ENCODE data around the gene SELENOS.

Gene SELENOS

DNA sequence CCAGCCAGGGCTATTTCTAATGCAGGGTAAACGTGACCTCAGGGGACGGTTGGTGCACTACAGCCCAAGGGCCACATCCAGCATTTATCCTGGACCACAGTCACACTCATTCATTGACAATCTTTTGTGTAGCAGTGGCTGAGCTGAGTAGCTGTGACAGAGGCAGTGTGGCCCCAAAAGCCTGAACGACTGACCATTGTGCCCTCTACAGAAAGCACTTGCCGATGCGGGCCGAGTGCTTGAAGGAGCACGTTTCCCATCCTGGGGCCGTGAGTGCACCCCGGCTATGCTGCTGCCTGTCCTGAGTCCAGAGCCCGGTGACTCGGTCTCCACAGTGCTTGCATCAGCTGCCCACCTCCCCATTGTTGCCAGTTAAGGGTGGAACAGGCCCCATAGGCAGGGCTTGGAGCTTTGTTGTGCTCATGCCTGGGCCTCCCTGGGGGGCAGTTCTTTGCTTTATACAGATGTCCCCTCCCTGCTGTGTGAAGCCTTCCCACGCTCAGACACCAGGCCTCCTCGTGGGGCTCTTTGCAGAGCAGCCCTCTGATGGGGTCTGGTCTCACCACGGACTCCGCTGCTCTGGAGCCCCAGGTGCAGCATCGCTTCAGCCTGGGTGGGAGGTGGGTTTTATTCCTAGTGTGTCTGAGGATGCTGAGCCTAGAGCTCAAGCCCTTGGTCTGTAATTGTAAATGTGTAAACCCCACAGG lies 30.8 kb upstream of the SELENOS start:
- TF ChIP-seq, protein P1, sequence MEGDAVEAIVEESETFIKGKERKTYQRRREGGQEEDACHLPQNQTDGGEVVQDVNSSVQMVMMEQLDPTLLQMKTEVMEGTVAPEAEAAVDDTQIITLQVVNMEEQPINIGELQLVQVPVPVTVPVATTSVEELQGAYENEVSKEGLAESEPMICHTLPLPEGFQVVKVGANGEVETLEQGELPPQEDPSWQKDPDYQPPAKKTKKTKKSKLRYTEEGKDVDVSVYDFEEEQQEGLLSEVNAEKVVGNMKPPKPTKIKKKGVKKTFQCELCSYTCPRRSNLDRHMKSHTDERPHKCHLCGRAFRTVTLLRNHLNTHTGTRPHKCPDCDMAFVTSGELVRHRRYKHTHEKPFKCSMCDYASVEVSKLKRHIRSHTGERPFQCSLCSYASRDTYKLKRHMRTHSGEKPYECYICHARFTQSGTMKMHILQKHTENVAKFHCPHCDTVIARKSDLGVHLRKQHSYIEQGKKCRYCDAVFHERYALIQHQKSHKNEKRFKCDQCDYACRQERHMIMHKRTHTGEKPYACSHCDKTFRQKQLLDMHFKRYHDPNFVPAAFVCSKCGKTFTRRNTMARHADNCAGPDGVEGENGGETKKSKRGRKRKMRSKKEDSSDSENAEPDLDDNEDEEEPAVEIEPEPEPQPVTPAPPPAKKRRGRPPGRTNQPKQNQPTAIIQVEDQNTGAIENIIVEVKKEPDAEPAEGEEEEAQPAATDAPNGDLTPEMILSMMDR (IDR thresholded peaks at IDR 0.05): no peak
- no peaks in the 10 kb centered on the region for H3K9me3 ChIP-seq
- H3K27me3 ChIP-seq: peaks cover 0 to 23% of the 10 kb centered on the region in 2 donors
- DNase-seq: no peak
- no peak overlapping the region for H3K27ac ChIP-seq
- H3K4me1 ChIP-seq: no peaks in the 10 kb centered on the region
- intact Hi-C loops (cut with DNase I; ENCODE audit: low total_unique reads): no loop called here
- H3K36me3 ChIP-seq: no peaks in the 10 kb centered on the region
- H3K4me3 ChIP-seq: no peak overlapping the region

DNA sequence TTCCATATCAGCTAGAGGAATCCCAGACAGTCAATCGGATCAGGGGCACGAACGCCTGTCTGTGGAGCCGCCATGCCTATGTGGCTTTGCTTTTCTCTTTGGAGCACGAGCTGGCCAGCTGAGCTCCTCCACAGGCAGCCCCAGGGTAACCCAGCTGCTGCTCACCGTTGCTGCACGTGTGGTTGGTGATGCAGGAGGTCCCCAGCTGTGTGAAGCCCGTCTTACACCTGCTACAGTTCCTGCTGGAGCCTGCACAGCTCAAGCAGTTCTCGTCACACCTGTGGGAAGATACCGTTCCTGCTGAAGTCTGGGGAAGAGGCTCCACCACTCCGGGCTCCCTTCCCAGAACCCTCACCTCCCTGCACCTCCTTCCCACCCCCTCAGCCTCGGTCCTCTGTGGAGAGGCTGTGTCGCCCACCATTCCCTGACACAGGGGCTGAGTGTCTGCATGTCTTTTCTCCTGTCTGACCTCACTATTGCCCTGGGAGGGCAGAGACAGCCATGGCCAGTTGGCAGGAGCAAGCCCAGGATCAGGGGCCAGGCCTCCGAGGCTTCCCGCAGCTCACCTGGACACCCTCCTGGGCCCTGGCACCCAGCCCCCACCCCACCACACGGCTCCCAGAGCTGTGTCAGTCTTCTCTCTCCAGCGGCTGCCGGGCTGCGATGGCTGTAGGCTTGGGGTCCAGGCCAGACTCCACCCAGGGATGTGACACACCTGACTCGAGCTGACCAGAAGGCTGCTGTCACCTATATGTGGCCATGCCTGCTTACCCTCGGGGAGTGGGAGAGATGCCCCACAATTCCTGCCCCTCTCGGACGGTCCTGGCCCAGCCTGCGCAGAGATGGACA lies 30.0 kb upstream of the SELENOS start:
- Histone ChIP-seq H3K4me3 (no peak overlapping the region), H3K4me1 (no peaks in the 10 kb centered on the region), H3K27me3 (peaks cover 0 to 23% of the 10 kb centered on the region in 2 donors), H3K27ac (no peak overlapping the region), H3K36me3 (no peaks in the 10 kb centered on the region), H3K9me3 (no peaks in the 10 kb centered on the region)
- TF ChIP-seq, protein P1 (IDR thresholded peaks at IDR 0.05): no peak
- intact Hi-C loops (cut with DNase I; ENCODE audit: low total_unique reads): no loop called here
- no peak for DNase-seq

DNA sequence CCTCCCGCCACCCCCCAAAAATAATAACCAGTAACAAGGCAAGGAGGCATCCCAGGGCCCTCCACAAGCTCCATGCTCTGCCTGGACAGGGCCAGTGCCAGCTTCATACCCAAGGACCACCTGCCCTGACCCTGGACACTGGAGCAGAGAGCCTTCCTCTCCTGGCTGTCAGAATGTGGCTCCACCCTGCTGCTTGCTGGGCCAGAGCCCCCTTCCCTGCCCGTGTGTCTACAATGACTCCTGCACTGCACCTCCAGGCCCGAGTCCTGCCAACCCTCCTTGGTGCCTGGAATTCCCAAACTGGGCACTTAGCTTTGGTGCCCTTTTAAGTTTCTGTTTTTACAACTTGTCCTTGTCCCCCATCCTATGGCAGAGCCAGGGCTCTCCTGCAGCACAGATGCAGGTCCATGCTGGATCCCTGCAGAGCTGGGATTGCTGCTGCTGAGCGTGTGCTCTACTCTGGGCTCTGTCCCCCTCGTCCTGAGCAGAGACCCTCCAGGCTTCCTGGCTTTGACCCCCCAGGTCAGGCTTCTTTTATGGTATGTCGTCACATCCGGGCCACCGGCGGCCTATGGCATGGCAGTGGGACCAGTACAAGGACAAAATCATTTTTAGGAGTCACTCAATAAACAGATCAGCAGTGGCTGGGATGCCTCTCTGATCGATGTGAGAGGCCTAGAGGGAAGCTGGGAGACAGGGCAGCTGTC lies 29.2 kb upstream of the SELENOS start:
- TF ChIP-seq, protein P1 (IDR thresholded peaks at IDR 0.05): no peak
- no peaks in the 10 kb centered on the region for H3K9me3 ChIP-seq
- intact Hi-C loops (cut with DNase I; ENCODE audit: low total_unique reads): no loop called here

DNA sequence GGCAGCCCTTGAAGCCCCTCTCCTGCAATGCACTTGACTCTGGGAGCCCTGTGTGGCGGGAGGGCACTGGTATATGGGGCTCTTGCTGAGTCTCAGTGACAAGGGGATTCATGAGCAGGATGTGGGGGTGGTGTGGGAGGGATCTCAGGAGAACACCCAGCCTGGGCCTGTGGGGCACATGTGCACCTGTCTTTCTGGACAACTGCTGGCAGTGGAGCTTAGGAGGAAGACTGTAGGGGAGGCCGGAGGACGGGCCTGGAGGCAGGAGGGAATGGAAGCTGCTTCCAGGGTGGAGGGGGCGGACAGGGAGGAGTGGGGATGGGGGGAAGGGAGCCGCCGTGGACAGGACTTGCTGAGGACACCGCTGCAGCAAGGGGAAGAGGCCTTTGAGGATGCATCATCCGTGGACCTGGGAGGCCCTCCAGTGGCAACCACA lies 28.6 kb upstream of the SELENOS start:
- intact Hi-C loops (cut with DNase I; ENCODE audit: low total_unique reads): no loop called here
- peaks cover 0 to 23% of the 10 kb centered on the region in 2 donors for H3K27me3 ChIP-seq
- TF ChIP-seq, protein P1 (IDR thresholded peaks at IDR 0.05): no peak
- H3K4me1 ChIP-seq: no peaks in the 10 kb centered on the region
- H3K4me3 ChIP-seq: no peak overlapping the region
- no peaks in the 10 kb centered on the region for H3K9me3 ChIP-seq
- H3K36me3 ChIP-seq: no peaks in the 10 kb centered on the region
- H3K27ac ChIP-seq: no peak overlapping the region
- DNase-seq: no peak

More for the DNA sequence above, 29.2 kb upstream of the SELENOS start:
- Histone ChIP-seq H3K4me1 (no peaks in the 10 kb centered on the region), H3K36me3 (no peaks in the 10 kb centered on the region), H3K27ac (no peak overlapping the region), H3K4me3 (no peak overlapping the region), H3K27me3 (peaks cover 0 to 23% of the 10 kb centered on the region in 2 donors)
- no peak for DNase-seq

DNA sequence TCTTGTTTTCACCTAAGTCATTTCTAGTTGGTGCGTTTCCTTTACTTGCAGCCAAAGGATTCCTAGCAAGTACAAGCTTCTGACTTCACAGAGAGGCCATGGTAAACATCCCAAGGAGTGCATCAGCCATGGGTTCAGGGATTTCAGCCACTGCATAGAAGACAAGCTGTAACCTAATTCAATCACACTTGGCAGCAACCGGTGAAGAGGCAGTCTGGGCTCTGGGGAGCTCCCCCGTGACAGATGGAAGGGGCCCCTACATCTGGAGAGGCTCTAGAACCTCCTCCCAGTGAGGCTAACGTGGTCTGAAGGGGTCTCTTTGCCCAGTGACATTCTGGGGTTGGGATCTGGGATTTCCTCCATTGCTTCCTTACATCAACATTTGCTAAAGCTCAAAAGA lies 26.1 kb upstream of the SELENOS start:
- Histone ChIP-seq H3K27ac (no peak overlapping the region), H3K4me3 (no peak overlapping the region), H3K9me3 (no peaks in the 10 kb centered on the region), H3K36me3 (no peaks in the 10 kb centered on the region), H3K27me3 (peaks cover 0 to 13% of the 10 kb centered on the region in 2 donors), H3K4me1 (no peaks in the 10 kb centered on the region)
- intact Hi-C loops (cut with DNase I; ENCODE audit: low total_unique reads): loop anchor here (5.0 kb wide), 2 partner anchors 189 to 339 kb away; no protein-coding TSS in a partner anchor
- TF ChIP-seq, protein P1 (IDR thresholded peaks at IDR 0.05): no peak
- DNase-seq: no peak

Measured in tibial artery (tissue), 4 donors.